ENCODE results near the gene EIF1. TPM values are rescaled to one million over a fixed set of nuclear protein-coding genes. Genes with fewer than 3 reads are reported as not detected.

Gene EIF1
- total RNA-seq, 1 experiment from 2014 or later, result 1,945 TPM

GRCh38 chr17:41656249-41657023 is 32.2 kb upstream of the EIF1 start:
- TF ChIP-seq CTCF (IDR thresholded peaks at IDR 0.05; ENCODE audit: unreplicated experiment), result no peak
- ChIA-PET CTCF (interaction anchor here (0.7 to 18.9 kb wide), 5 partner anchors 8 to 279 kb away, joined by 3 to 566 read pairs (median 11); no protein-coding TSS in a partner anchor), POLR2A (interaction anchor here (0.7 to 14.1 kb wide), 24 partner anchors 9 to 844 kb away, joined by 3 to 366 read pairs (median 4); partner anchors contain the start of genes EIF1, KRT15 and KRT17)
- Mint-ChIP-seq H3K36me3 (ENCODE audit: insufficient read depth, unreplicated experiment) (peaks cover 6% of the 10 kb centered on the region), H3K4me1 (ENCODE audit: insufficient read depth, unreplicated experiment) (peaks cover 65% of the 10 kb centered on the region), H3K9me3 (ENCODE audit: unreplicated experiment) (no peaks in the 10 kb centered on the region), H3K27ac (ENCODE audit: low read depth, unreplicated experiment) (no peak overlapping the region), H3K27me3 (ENCODE audit: insufficient read depth, unreplicated experiment) (no peaks in the 10 kb centered on the region), H3K4me3 (ENCODE audit: unreplicated experiment) (peak overlapping the region; percentile 69)
- no peak for DNase-seq (ENCODE audit: unreplicated experiment)
- no TSS peak for BruUV-seq (replicated peaks)
- intact Hi-C loops (cut with micrococcal nuclease), result no loop called here

- intact Hi-C loops (cut with micrococcal nuclease), result no loop called here
- Mint-ChIP-seq H3K9me3 (ENCODE audit: unreplicated experiment) (no peaks in the 10 kb centered on the region), H3K36me3 (ENCODE audit: insufficient read depth, unreplicated experiment) (peaks cover 6% of the 10 kb centered on the region), H3K27me3 (ENCODE audit: insufficient read depth, unreplicated experiment) (no peaks in the 10 kb centered on the region), H3K27ac (ENCODE audit: low read depth, unreplicated experiment) (no peak overlapping the region), H3K4me3 (ENCODE audit: unreplicated experiment) (no peak overlapping the region), H3K4me1 (ENCODE audit: insufficient read depth, unreplicated experiment) (peaks cover 57% of the 10 kb centered on the region)
- POLR2A ChIA-PET, result interaction anchor here (1.0 to 14.1 kb wide), 10 partner anchors 8 to 835 kb away, joined by 3 to 366 read pairs (median 6); partner anchors contain the start of genes EIF1, KRT10 and KRT17
- CTCF ChIA-PET, result interaction anchor here (0.6 to 18.9 kb wide), 5 partner anchors 8 to 1669 kb away, joined by 3 to 566 read pairs (median 17); no protein-coding TSS in a partner anchor
- no peak for DNase-seq (ENCODE audit: unreplicated experiment)
- TF ChIP-seq CTCF (IDR thresholded peaks at IDR 0.05; ENCODE audit: unreplicated experiment), result no peak
- BruUV-seq (replicated peaks), result no TSS peak
Observed at GRCh38 chr17:41657176-41657754, 31.4 kb upstream of the EIF1 start.

GRCh38 chr17:41657936-41658335 is 30.7 kb upstream of the EIF1 start:
- H3K27me3 Mint-ChIP-seq (ENCODE audit: insufficient read depth, unreplicated experiment), result no peaks in the 10 kb centered on the region
- H3K27ac Mint-ChIP-seq (ENCODE audit: low read depth, unreplicated experiment), result no peak overlapping the region
- BruUV-seq (replicated peaks), result no TSS peak
- no peak for DNase-seq (ENCODE audit: unreplicated experiment)
- peaks cover 6% of the 10 kb centered on the region for H3K36me3 Mint-ChIP-seq (ENCODE audit: insufficient read depth, unreplicated experiment)
- ChIA-PET CTCF (interaction anchor here (1.1 to 3.0 kb wide), 3 partner anchors 9 to 109 kb away, joined by 4 to 31 read pairs (median 17); no protein-coding TSS in a partner anchor), POLR2A (interaction anchor here (0.6 to 14.1 kb wide), 9 partner anchors 9 to 836 kb away, joined by 3 to 366 read pairs (median 5); partner anchors contain the start of genes EIF1, KRT10 and KRT17)
- no peak for TF ChIP-seq CTCF (IDR thresholded peaks at IDR 0.05; ENCODE audit: unreplicated experiment)
- H3K4me3 Mint-ChIP-seq (ENCODE audit: unreplicated experiment), result no peak overlapping the region
- H3K9me3 Mint-ChIP-seq (ENCODE audit: unreplicated experiment), result no peaks in the 10 kb centered on the region
- peaks cover 56% of the 10 kb centered on the region for H3K4me1 Mint-ChIP-seq (ENCODE audit: insufficient read depth, unreplicated experiment)
- intact Hi-C loops (cut with micrococcal nuclease), result no loop called here

- BruUV-seq (replicated peaks), result no TSS peak
- ChIA-PET POLR2A (interaction anchor here (0.6 to 14.1 kb wide), 5 partner anchors 10 to 840 kb away, joined by 3 to 366 read pairs (median 5); partner anchors contain the start of genes EIF1 and KRT17), CTCF (interaction anchor here (1.5 to 3.0 kb wide), 3 partner anchors 11 to 336 kb away, joined by 5 to 31 read pairs (median 17); no protein-coding TSS in a partner anchor)
- no peaks in the 10 kb centered on the region for H3K27me3 Mint-ChIP-seq (ENCODE audit: insufficient read depth, unreplicated experiment)
- H3K27ac Mint-ChIP-seq (ENCODE audit: low read depth, unreplicated experiment), result no peak overlapping the region
- H3K36me3 Mint-ChIP-seq (ENCODE audit: insufficient read depth, unreplicated experiment), result peaks cover 6% of the 10 kb centered on the region
- H3K4me1 Mint-ChIP-seq (ENCODE audit: insufficient read depth, unreplicated experiment), result peaks cover 59% of the 10 kb centered on the region
- no peak for TF ChIP-seq CTCF (IDR thresholded peaks at IDR 0.05; ENCODE audit: unreplicated experiment)
- H3K4me3 Mint-ChIP-seq (ENCODE audit: unreplicated experiment), result no peak overlapping the region
- H3K9me3 Mint-ChIP-seq (ENCODE audit: unreplicated experiment), result no peaks in the 10 kb centered on the region
- no peak for DNase-seq (ENCODE audit: unreplicated experiment)
- intact Hi-C loops (cut with micrococcal nuclease), result no loop called here
Observed at GRCh38 chr17:41658846-41659245, 29.8 kb upstream of the EIF1 start.
